HCT116 (cell line): ENCODE data around the gene EEF2KMT. TPM values are rescaled to one million over a fixed set of nuclear protein-coding genes. Genes with fewer than 3 reads are reported as not detected.

Source experiments
- ATAC-seq: fragments of 200-7000 bp; cut with Tn5 transposase; 2 replicates; pipeline ENCODE4 v1.9.1; 2020; ENCODE audit warnings: mild to moderate bottlenecking, moderate library complexity
- BruUV-seq: library from RNA; stranded (reverse); fragments of 400-500 nt; replicated peaks from 2 replicates; lab custom pipeline; 2021; lab: Mats Ljungman, UMichigan
- CTCF ChIA-PET: fragments of 300-600 bp; sonication (Branson Sonifier 250); formaldehyde crosslinking; loops from one replicate; lab custom pipeline; 2021; ENCODE audit warnings: antibody characterized with exemption; lab: Charles Lee
- POLR2A ChIA-PET: fragments of 300-600, 350-600 bp; sonication (Branson Sonifier 250); formaldehyde crosslinking; loops from one replicate; lab custom pipeline; 2021; ENCODE audit warnings: antibody characterized with exemption; lab: Charles Lee
- RAD21 ChIA-PET, 2 experiments: fragments of 300-600 bp; sonication (Branson Sonifier 250); formaldehyde crosslinking; loops; one replicate each; lab custom pipeline; 2023; ENCODE audit warnings: low total read pairs in 2 of 2; ENCODE audit not compliant: uncharacterized antibody in 2 of 2, unreplicated experiment in 2 of 2, low non-redundant PET in 1 of 2; lab: Charles Lee
- DNase-seq: peaks from one replicate; pipeline ENCODE4 v3.0.0-alpha.2; 2010; ENCODE audit warnings: low read depth, low spot score
- H2AFZ ChIP-seq: fragments of 200-600 bp; shearing (Covaris generic), sonication (generic); 2 replicates; pipeline ENCODE4 v1.6.1; 2017; ENCODE audit warnings: low read depth, mixed run types, mixed read lengths, antibody characterized with exemption, low read length; ENCODE audit not compliant: poor library complexity, severe bottlenecking
- H3K27ac ChIP-seq: 2 replicates; pipeline ENCODE4 v1.5.1; 2012; ENCODE audit warnings: low read depth, low read length
- H3K27me3 ChIP-seq: fragments of 200-600 bp; sonication (generic); 2 replicates; pipeline ENCODE4 v1.6.1; 2016; ENCODE audit warnings: mixed run types, low read length, mixed read lengths; ENCODE audit not compliant: insufficient read depth
- H3K36me3 ChIP-seq, 2 experiments: fragments of 200-500 bp in 1 of 2; fragments of 200-600 bp in 1 of 2; sonication (Bioruptor generic) in 1 of 2; sonication (generic) in 1 of 2; 2 replicates each; pipeline versions ENCODE4 v1.5.1 to v1.6.1; 2014 to 2016; ENCODE audit warnings: low read length in 2 of 2, inconsistent platforms in 1 of 2, mixed read lengths in 1 of 2, mixed run types in 1 of 2; ENCODE audit not compliant: insufficient read depth in 2 of 2, control insufficient read depth in 1 of 2
- H3K4me1 ChIP-seq, 2 experiments: fragments of 200-600 bp in 1 of 2; sonication (generic) in 1 of 2; 2 replicates each; pipeline versions ENCODE4 v1.5.1 to v1.6.1; 2012 to 2017; ENCODE audit warnings: low read length in 2 of 2, inconsistent platforms in 1 of 2, mild to moderate bottlenecking in 1 of 2, mixed read lengths in 1 of 2, mixed run types in 1 of 2, moderate library complexity in 1 of 2; ENCODE audit not compliant: insufficient read depth in 2 of 2, control insufficient read depth in 1 of 2
- H3K4me2 ChIP-seq: fragments of 200-600 bp; sonication (generic); 2 replicates; pipeline ENCODE4 v1.6.1; 2017; ENCODE audit warnings: mixed run types, low read length, mixed read lengths
- H3K4me3 ChIP-seq, 2 experiments: fragments of 200-600 bp in 1 of 2; sonication (generic) in 1 of 2; replicated peaks in 1 of 2; 2 replicates each; pipeline ENCODE4 v1.5.1; 2011 to 2016; ENCODE audit warnings: low read length in 2 of 2, control low read depth in 1 of 2, low read depth in 1 of 2, mild to moderate bottlenecking in 1 of 2, mixed read lengths in 1 of 2, mixed run types in 1 of 2
- H3K79me2 ChIP-seq: fragments of 200-600 bp; sonication (generic); 2 replicates; pipeline ENCODE4 v1.6.1; 2017; ENCODE audit warnings: mild to moderate bottlenecking, mixed run types, low read length, moderate library complexity, mixed read lengths; ENCODE audit not compliant: insufficient read depth
- H3K9ac ChIP-seq: fragments of 200-600 bp; sonication (generic); 2 replicates; pipeline ENCODE4 v1.6.1; 2016; ENCODE audit warnings: low read length, mixed read lengths
- H3K9me2 ChIP-seq: fragments of 200-600 bp; sonication (generic), shearing (Covaris generic); 2 replicates; pipeline ENCODE4 v1.6.1; 2017; ENCODE audit warnings: mixed run types, mild to moderate bottlenecking, moderate library complexity; ENCODE audit not compliant: insufficient read depth
- H3K9me3 ChIP-seq, 2 experiments: fragments of 200-500 bp in 1 of 2; fragments of 200-600 bp in 1 of 2; sonication (Bioruptor generic) in 1 of 2; sonication (generic) in 1 of 2; 2 replicates each; pipeline ENCODE4 v1.6.1; 2014 to 2017; ENCODE audit warnings: low read length in 2 of 2, mixed read lengths in 2 of 2, inconsistent platforms in 1 of 2, low read depth in 1 of 2, mild to moderate bottlenecking in 1 of 2, mixed run types in 1 of 2, moderate library complexity in 1 of 2; ENCODE audit not compliant: control insufficient read depth in 1 of 2, insufficient read depth in 1 of 2
- H4K20me1 ChIP-seq: fragments of 200-600 bp; sonication (generic), shearing (Covaris generic); 2 replicates; pipeline ENCODE4 v1.6.1; 2017; ENCODE audit warnings: mixed run types, mild to moderate bottlenecking, moderate library complexity; ENCODE audit not compliant: insufficient read depth
- ATF3 ChIP-seq: IDR thresholded peaks from 2 replicates; pipeline ENCODE4 v1.6.1; 2012
- CBX3 ChIP-seq: IDR thresholded peaks from 2 replicates; pipeline ENCODE4 v1.6.1; 2012; ENCODE audit warnings: low read depth
- POLR2AphosphoS5 ChIP-seq: IDR thresholded peaks from 2 replicates; pipeline ENCODE4 v1.6.1; 2011; ENCODE audit warnings: mild to moderate bottlenecking, low read depth, low read length, moderate library complexity
- RAD21 ChIP-seq: IDR thresholded peaks from 2 replicates; pipeline ENCODE4 v1.6.1; 2012; ENCODE audit warnings: low read depth, mild to moderate bottlenecking
- SP1 ChIP-seq: IDR thresholded peaks from 2 replicates; pipeline ENCODE4 v1.6.1; 2012; ENCODE audit warnings: low read depth
- TCF7L2 ChIP-seq: IDR thresholded peaks from 2 replicates; pipeline ENCODE4 v1.7.0; 2011; ENCODE audit warnings: borderline replicate concordance, inconsistent platforms; ENCODE audit not compliant: insufficient read depth, insufficient read length; ENCODE audit errors: extremely low read depth
- ZNF274 ChIP-seq: fragments of 200-500 bp; sonication (Bioruptor generic); IDR thresholded peaks from 2 replicates; pipeline ENCODE4 v1.6.1; 2014; ENCODE audit warnings: mild to moderate bottlenecking, low read depth, low read length, inconsistent platforms
- intact Hi-C: fragments of 100-400 bp; cut with micrococcal nuclease; formaldehyde crosslinking; loops from 2 replicates; pipeline ENCODE4 v1.10.0; 2022
- total RNA-seq: library from RNA; stranded (reverse); gene quantifications from one replicate; pipeline ENCODE4 v1.2.1, GENCODE V29; 2021; ENCODE audit not compliant: unreplicated experiment
- TF ChIP-seq, protein P1 (sequence below), 3 experiments: fragments of 200-600 bp in 1 of 3; sonication (generic) in 1 of 3; IDR thresholded peaks in 2 of 3; conservative IDR thresholded peaks in 1 of 3; 2 replicates each; pipeline ENCODE4 v1.5.1; 2012 to 2017; ENCODE audit warnings: low read depth in 2 of 3, low read length in 2 of 3, antibody characterized with exemption in 1 of 3, borderline replicate concordance in 1 of 3, control low read depth in 1 of 3, mild to moderate bottlenecking in 1 of 3, mixed read lengths in 1 of 3, mixed run types in 1 of 3, moderate library complexity in 1 of 3; ENCODE audit not compliant: insufficient read depth in 1 of 3

Gene EEF2KMT
- total RNA-seq, 1 experiment from 2014 or later = 25.6 TPM

DNA sequence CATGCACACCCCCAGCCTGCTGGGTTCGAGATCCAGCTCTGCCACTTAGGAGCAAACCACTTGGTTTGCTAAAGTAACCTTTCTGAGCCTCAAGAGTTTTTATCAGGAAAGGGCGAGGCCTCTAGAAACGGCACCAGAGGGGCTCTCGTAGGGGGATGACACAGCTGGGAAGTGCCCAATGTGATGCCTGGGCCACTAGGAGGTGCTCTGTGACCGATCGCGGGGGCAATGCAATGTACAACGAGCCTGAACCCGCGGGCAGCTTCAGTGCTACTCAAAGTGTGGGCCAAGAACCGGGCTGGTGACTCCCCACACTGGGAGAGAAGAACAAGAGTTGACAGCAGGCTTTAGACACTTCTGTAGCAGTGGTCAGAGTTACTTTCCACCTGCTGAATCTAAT lies 41.2 kb downstream of the EEF2KMT start:
- no peaks in the 10 kb centered on the region for H4K20me1 ChIP-seq
- H3K79me2 ChIP-seq = no peaks in the 10 kb centered on the region
- H3K36me3 ChIP-seq = no peaks in the 10 kb centered on the region
- ATAC-seq = peak; percentile 96
- RAD21 ChIA-PET = no interaction called here
- BruUV-seq = no TSS peak
- POLR2A ChIA-PET = no interaction called here
- H3K27ac ChIP-seq = no peak overlapping the region
- no peak overlapping the region for H3K9ac ChIP-seq
- peaks cover 0 to 5% of the 10 kb centered on the region in 2 experiments; a peak in 1 of 4 replicates for H3K4me1 ChIP-seq
- H3K27me3 ChIP-seq = no peaks in the 10 kb centered on the region
- no peaks in the 10 kb centered on the region for H3K9me2 ChIP-seq
- TF ChIP-seq, protein P1, sequence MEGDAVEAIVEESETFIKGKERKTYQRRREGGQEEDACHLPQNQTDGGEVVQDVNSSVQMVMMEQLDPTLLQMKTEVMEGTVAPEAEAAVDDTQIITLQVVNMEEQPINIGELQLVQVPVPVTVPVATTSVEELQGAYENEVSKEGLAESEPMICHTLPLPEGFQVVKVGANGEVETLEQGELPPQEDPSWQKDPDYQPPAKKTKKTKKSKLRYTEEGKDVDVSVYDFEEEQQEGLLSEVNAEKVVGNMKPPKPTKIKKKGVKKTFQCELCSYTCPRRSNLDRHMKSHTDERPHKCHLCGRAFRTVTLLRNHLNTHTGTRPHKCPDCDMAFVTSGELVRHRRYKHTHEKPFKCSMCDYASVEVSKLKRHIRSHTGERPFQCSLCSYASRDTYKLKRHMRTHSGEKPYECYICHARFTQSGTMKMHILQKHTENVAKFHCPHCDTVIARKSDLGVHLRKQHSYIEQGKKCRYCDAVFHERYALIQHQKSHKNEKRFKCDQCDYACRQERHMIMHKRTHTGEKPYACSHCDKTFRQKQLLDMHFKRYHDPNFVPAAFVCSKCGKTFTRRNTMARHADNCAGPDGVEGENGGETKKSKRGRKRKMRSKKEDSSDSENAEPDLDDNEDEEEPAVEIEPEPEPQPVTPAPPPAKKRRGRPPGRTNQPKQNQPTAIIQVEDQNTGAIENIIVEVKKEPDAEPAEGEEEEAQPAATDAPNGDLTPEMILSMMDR (IDR thresholded peaks at IDR 0.05 in 2 of 3, conservative IDR thresholded peaks at IDR 0.05 in 1 of 3; ENCODE audit: borderline replicate concordance in 1 of 3, insufficient read depth in 1 of 3, low read depth in 2 of 3, low read length in 2 of 3) = peak; percentile 44 to 86 (median 82); a peak in 5 of 6 replicates
- TF ChIP-seq RAD21 (peak; percentile 64), ZNF274 (no peak)
- H3K4me2 ChIP-seq = peak overlapping the region; percentile 3; the same call in 1 of the 2 replicates
- no peak overlapping the region for H3K4me3 ChIP-seq
- H2AFZ ChIP-seq = no peak overlapping the region
- intact Hi-C loops = loop anchor here (1.0 kb wide), 1 partner anchor 36 kb away; no protein-coding TSS in a partner anchor
- H3K9me3 ChIP-seq = no peaks in the 10 kb centered on the region
- peak; percentile 37 for DNase-seq
- CTCF ChIA-PET = interaction anchor here (0.8 to 1.3 kb wide), 5 partner anchors 9 to 578 kb away, joined by 3 to 8 read pairs (median 3); no protein-coding TSS in a partner anchor

DNA sequence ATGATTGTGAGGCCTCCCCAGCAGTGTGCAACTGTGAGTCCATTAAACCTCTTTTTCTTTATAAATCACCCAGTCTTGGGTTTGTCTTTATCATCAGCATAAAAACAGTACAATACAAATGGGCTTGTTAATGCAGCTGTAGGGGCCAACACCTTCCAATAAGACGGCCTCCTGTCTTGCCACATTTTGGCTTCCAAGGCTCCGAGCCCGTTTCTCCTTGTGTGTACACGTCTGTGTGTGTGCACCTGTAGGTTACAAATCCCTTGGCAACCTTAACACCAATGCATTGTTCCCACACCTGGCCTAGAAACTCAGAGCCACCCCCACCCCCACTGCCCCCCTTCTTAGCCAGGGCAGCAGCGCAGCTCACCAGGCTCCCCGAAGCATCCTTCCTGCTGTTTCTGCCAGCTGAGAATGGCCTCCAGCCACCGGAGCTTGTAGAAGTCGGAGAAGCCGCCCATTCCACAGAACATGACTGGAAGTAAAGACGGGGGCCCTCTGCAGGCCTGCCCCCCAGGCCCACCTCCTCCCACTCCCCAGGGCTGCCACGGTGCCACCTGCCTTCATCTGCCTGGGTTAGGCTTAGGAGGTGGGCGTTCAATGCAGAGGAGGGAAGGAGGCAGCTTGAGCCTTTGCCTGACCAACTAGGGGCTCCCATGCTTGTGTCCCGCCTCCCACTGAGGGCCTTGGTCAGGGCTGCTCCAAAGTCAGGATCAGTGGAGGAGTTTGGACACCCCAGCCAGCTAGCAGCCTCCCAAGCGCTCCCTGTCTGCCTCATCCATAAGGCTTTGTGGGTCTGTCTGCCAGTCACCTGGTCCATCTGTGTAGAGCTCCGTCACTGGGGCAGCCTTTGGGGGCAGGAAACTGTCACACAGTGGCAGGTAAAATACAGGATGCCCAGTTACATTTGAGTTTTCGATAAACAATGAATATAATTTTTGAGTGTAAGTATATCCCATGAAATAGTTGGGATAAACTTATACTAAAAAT lies 42.4 kb downstream of the EEF2KMT start:
- intact Hi-C loops = no loop called here
- no TSS peak for BruUV-seq
- Histone ChIP-seq H2AFZ (no peak overlapping the region), H3K27ac (no peak overlapping the region), H3K4me3 (no peak overlapping the region), H3K36me3 (no peaks in the 10 kb centered on the region), H3K9me2 (no peaks in the 10 kb centered on the region), H3K9me3 (no peaks in the 10 kb centered on the region), H3K4me1 (peaks cover 0 to 5% of the 10 kb centered on the region in 2 experiments; a peak in 1 of 4 replicates), H3K27me3 (peaks cover 4% of the 10 kb centered on the region; the same call in 1 of the 2 replicates), H3K79me2 (no peaks in the 10 kb centered on the region), H3K9ac (no peak overlapping the region), H4K20me1 (no peaks in the 10 kb centered on the region), H3K4me2 (no peak overlapping the region)
- ChIA-PET POLR2A (no interaction called here), RAD21 (no interaction called here), CTCF (no interaction called here)
- no peak for ATAC-seq
- DNase-seq = no peak
- TF ChIP-seq TCF7L2 = no peak
- TF ChIP-seq POLR2AphosphoS5 = no peak
- TF ChIP-seq SP1 = no peak
- TF ChIP-seq ATF3 = no peak
- TF ChIP-seq, protein P1 (IDR thresholded peaks at IDR 0.05 in 2 of 3, conservative IDR thresholded peaks at IDR 0.05 in 1 of 3; ENCODE audit: borderline replicate concordance in 1 of 3, insufficient read depth in 1 of 3, low read depth in 2 of 3, low read length in 2 of 3) = no peak
- TF ChIP-seq CBX3 = no peak
